Dendritic cell treated with granulocyte-macrophage colony-stimulating factor and Interleukin-4, amounts not matched to agents 40 ng/mL and 50 ng/mL, for 4 days (primary cell): ENCODE results near the gene SLC9C2.
"Not testable (repeated sequence)": the region's sequence is repeated elsewhere in the genome, so short reads cannot be mapped to it uniquely, and the experiment has no call there.

Experiments
- H3K27ac Mint-ChIP-seq: one replicate; pipeline ENCODE4 v1.8.0; 2022; ENCODE audit warnings: mild to moderate bottlenecking, mixed read lengths
- H3K27me3 Mint-ChIP-seq: one replicate; pipeline ENCODE4 v1.8.0; 2022; ENCODE audit warnings: mild to moderate bottlenecking, mixed read lengths
- H3K36me3 Mint-ChIP-seq: one replicate; pipeline ENCODE4 v1.8.0; 2022; ENCODE audit warnings: low read depth, mixed read lengths
- H3K4me1 Mint-ChIP-seq: one replicate; pipeline ENCODE4 v1.8.0; 2022; ENCODE audit warnings: low read depth, mixed read lengths
- H3K4me3 Mint-ChIP-seq: one replicate; pipeline ENCODE4 v1.8.0; 2022; ENCODE audit warnings: mild to moderate bottlenecking, moderate library complexity, mixed read lengths
- H3K9me3 Mint-ChIP-seq: one replicate; pipeline ENCODE4 v1.8.0; 2022; ENCODE audit warnings: mixed read lengths
- intact Hi-C: fragments of 100-400 bp; cut with micrococcal nuclease; formaldehyde crosslinking; loops from one replicate; pipeline ENCODE4 v1.15.0; 2022

SLC9C2 gene

GRCh38 chr1:173527151-173527826, 75.6 kb downstream of the SLC9C2 start:
- Mint-ChIP-seq H3K27me3 (no peaks in the 10 kb centered on the region), H3K4me3 (no peak overlapping the region), H3K4me1 (no peaks in the 10 kb centered on the region), H3K9me3 (no peaks in the 10 kb centered on the region), H3K36me3 (no peaks in the 10 kb centered on the region), H3K27ac (no peak overlapping the region)
- intact Hi-C loops, result no loop called here

- Mint-ChIP-seq H3K4me3 (no peak overlapping the region), H3K9me3 (no peaks in the 10 kb centered on the region), H3K36me3 (no peaks in the 10 kb centered on the region), H3K27ac (no peak overlapping the region), H3K4me1 (no peaks in the 10 kb centered on the region), H3K27me3 (no peaks in the 10 kb centered on the region)
- intact Hi-C loops, result no loop called here
These were observed 76.9 kb downstream of the SLC9C2 start for GRCh38 chr1:173525926-173526325.

- no peaks in the 10 kb centered on the region for H3K27me3 Mint-ChIP-seq
- H3K9me3 Mint-ChIP-seq, result no peaks in the 10 kb centered on the region
- intact Hi-C loops, result no loop called here
These were observed 79.5 kb downstream of the SLC9C2 start for GRCh38 chr1:173523329-173523728.

GRCh38 chr1:173520799-173521198, 82.1 kb downstream of the SLC9C2 start:
- H3K36me3 Mint-ChIP-seq, result no peaks in the 10 kb centered on the region
- no peak overlapping the region for H3K4me3 Mint-ChIP-seq
- intact Hi-C loops, result no loop called here
- no peaks in the 10 kb centered on the region for H3K9me3 Mint-ChIP-seq
- H3K27me3 Mint-ChIP-seq, result no peaks in the 10 kb centered on the region
- H3K27ac Mint-ChIP-seq, result no peak overlapping the region
- H3K4me1 Mint-ChIP-seq, result peaks cover 5% of the 10 kb centered on the region

More at GRCh38 chr1:173523329-173523728, 79.5 kb downstream of the SLC9C2 start:
- peaks cover 3% of the 10 kb centered on the region for H3K4me1 Mint-ChIP-seq
- no peaks in the 10 kb centered on the region for H3K36me3 Mint-ChIP-seq
- no peak overlapping the region for H3K4me3 Mint-ChIP-seq
- H3K27ac Mint-ChIP-seq, result no peak overlapping the region

- H3K27ac Mint-ChIP-seq, H3K36me3 Mint-ChIP-seq, H3K4me3 Mint-ChIP-seq, H3K27me3 Mint-ChIP-seq, H3K9me3 Mint-ChIP-seq, H3K4me1 Mint-ChIP-seq, intact Hi-C loops: not testable (repeated sequence)
These were observed 88.4 kb downstream of the SLC9C2 start for GRCh38 chr1:173514503-173514902.

GRCh38 chr1:173509797-173510196, 93.1 kb downstream of the SLC9C2 start:
- Mint-ChIP-seq H3K4me1 (no peaks in the 10 kb centered on the region), H3K27me3 (no peaks in the 10 kb centered on the region), H3K4me3 (no peak overlapping the region), H3K36me3 (no peaks in the 10 kb centered on the region), H3K9me3 (peaks cover 9% of the 10 kb centered on the region), H3K27ac (no peak overlapping the region)
- intact Hi-C loops, result no loop called here

- Mint-ChIP-seq H3K9me3 (peaks cover 4% of the 10 kb centered on the region), H3K27me3 (no peaks in the 10 kb centered on the region), H3K4me3 (no peak overlapping the region), H3K27ac (no peak overlapping the region), H3K4me1 (no peaks in the 10 kb centered on the region), H3K36me3 (no peaks in the 10 kb centered on the region)
- intact Hi-C loops, result no loop called here
These were observed 94.3 kb downstream of the SLC9C2 start for GRCh38 chr1:173508541-173508940.

GRCh38 chr1:173507847-173508209, 95.0 kb downstream of the SLC9C2 start:
- intact Hi-C loops, result no loop called here
- Mint-ChIP-seq H3K36me3 (no peaks in the 10 kb centered on the region), H3K4me1 (no peaks in the 10 kb centered on the region)

GRCh38 chr1:173507205-173507846, 95.5 kb downstream of the SLC9C2 start:
- Mint-ChIP-seq H3K4me1 (no peaks in the 10 kb centered on the region), H3K27ac (no peak overlapping the region), H3K9me3 (no peaks in the 10 kb centered on the region), H3K4me3 (no peak overlapping the region), H3K36me3 (no peaks in the 10 kb centered on the region), H3K27me3 (no peaks in the 10 kb centered on the region)
- intact Hi-C loops, result no loop called here

More at GRCh38 chr1:173507847-173508209, 95.0 kb downstream of the SLC9C2 start:
- Mint-ChIP-seq H3K9me3 (no peaks in the 10 kb centered on the region), H3K27me3 (no peaks in the 10 kb centered on the region), H3K4me3 (no peak overlapping the region), H3K27ac (no peak overlapping the region)

- Mint-ChIP-seq H3K4me1 (no peaks in the 10 kb centered on the region), H3K9me3 (no peaks in the 10 kb centered on the region), H3K4me3 (no peak overlapping the region), H3K27me3 (no peaks in the 10 kb centered on the region), H3K27ac (no peak overlapping the region), H3K36me3 (no peaks in the 10 kb centered on the region)
- intact Hi-C loops, result no loop called here
These were observed 96.4 kb downstream of the SLC9C2 start for GRCh38 chr1:173506437-173506836.

- Mint-ChIP-seq H3K36me3 (no peaks in the 10 kb centered on the region), H3K27ac (no peak overlapping the region), H3K4me1 (no peaks in the 10 kb centered on the region), H3K27me3 (no peaks in the 10 kb centered on the region), H3K9me3 (no peaks in the 10 kb centered on the region), H3K4me3 (no peak overlapping the region)
- intact Hi-C loops, result no loop called here
These were observed 97.5 kb downstream of the SLC9C2 start for GRCh38 chr1:173505391-173505790.

- H3K4me1 Mint-ChIP-seq, result no peaks in the 10 kb centered on the region
- H3K36me3 Mint-ChIP-seq, result no peaks in the 10 kb centered on the region
- no peaks in the 10 kb centered on the region for H3K27me3 Mint-ChIP-seq
- intact Hi-C loops, result no loop called here
- no peak overlapping the region for H3K27ac Mint-ChIP-seq
- H3K4me3 Mint-ChIP-seq, result no peak overlapping the region
- H3K9me3 Mint-ChIP-seq, result no peaks in the 10 kb centered on the region
These were observed 98.6 kb downstream of the SLC9C2 start for GRCh38 chr1:173504268-173504667.

GRCh38 chr1:173503391-173503790, 99.5 kb downstream of the SLC9C2 start:
- Mint-ChIP-seq H3K27ac (no peak overlapping the region), H3K9me3 (no peaks in the 10 kb centered on the region), H3K27me3 (no peaks in the 10 kb centered on the region), H3K36me3 (no peaks in the 10 kb centered on the region), H3K4me3 (no peak overlapping the region), H3K4me1 (no peaks in the 10 kb centered on the region)
- intact Hi-C loops, result no loop called here

GRCh38 chr1:173502104-173502503, 100.8 kb downstream of the SLC9C2 start:
- Mint-ChIP-seq H3K4me1 (no peaks in the 10 kb centered on the region), H3K36me3 (no peaks in the 10 kb centered on the region), H3K9me3 (no peaks in the 10 kb centered on the region)

GRCh38 chr1:173499729-173500128, 103.1 kb downstream of the SLC9C2 start:
- intact Hi-C loops, result no loop called here
- no peaks in the 10 kb centered on the region for H3K36me3 Mint-ChIP-seq
- H3K27me3 Mint-ChIP-seq, result no peaks in the 10 kb centered on the region
- H3K4me1 Mint-ChIP-seq, result no peaks in the 10 kb centered on the region
- H3K9me3 Mint-ChIP-seq, result no peaks in the 10 kb centered on the region
- no peak overlapping the region for H3K27ac Mint-ChIP-seq
- no peak overlapping the region for H3K4me3 Mint-ChIP-seq

More at GRCh38 chr1:173502104-173502503, 100.8 kb downstream of the SLC9C2 start:
- Mint-ChIP-seq H3K27ac (no peak overlapping the region), H3K4me3 (no peak overlapping the region), H3K27me3 (no peaks in the 10 kb centered on the region)
- intact Hi-C loops, result no loop called here
